OCI-LY7 (cell line): Measurements from ENCODE around the gene MIOX.

Experiments
- EZH2phosphoT487 ChIP-seq: fragments of 200-600 bp; sonication (generic); IDR thresholded peaks from 2 replicates; pipeline ENCODE4 v1.6.1; 2018; ENCODE audit warnings: low read depth, borderline replicate concordance, mild to moderate bottlenecking, mixed run types, antibody characterized with exemption, low read length, moderate library complexity, mixed read lengths
- TF ChIP-seq, protein P1 (sequence below): fragments of 200-600 bp; sonication (generic); conservative IDR thresholded peaks from 2 replicates; pipeline ENCODE4 v1.5.1; 2014; ENCODE audit warnings: mild to moderate bottlenecking, antibody characterized with exemption, low read length, moderate library complexity, mixed read lengths

GRCh38 chr22:50483106-50483505, 3.6 kb upstream of the MIOX start:
- TF ChIP-seq, protein P1, sequence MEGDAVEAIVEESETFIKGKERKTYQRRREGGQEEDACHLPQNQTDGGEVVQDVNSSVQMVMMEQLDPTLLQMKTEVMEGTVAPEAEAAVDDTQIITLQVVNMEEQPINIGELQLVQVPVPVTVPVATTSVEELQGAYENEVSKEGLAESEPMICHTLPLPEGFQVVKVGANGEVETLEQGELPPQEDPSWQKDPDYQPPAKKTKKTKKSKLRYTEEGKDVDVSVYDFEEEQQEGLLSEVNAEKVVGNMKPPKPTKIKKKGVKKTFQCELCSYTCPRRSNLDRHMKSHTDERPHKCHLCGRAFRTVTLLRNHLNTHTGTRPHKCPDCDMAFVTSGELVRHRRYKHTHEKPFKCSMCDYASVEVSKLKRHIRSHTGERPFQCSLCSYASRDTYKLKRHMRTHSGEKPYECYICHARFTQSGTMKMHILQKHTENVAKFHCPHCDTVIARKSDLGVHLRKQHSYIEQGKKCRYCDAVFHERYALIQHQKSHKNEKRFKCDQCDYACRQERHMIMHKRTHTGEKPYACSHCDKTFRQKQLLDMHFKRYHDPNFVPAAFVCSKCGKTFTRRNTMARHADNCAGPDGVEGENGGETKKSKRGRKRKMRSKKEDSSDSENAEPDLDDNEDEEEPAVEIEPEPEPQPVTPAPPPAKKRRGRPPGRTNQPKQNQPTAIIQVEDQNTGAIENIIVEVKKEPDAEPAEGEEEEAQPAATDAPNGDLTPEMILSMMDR: no peak
- TF ChIP-seq EZH2phosphoT487: no peak
